Measurements from ENCODE around the gene DHCR24. TPM values are rescaled to one million over a fixed set of nuclear protein-coding genes. Genes with fewer than 3 reads are reported as not detected.

DHCR24 gene
- total RNA-seq, 2 donors from 2014 or later, result 13.4 to 20.4 TPM

- no peak for DNase-seq (ENCODE audit: low spot score)
- Histone ChIP-seq H3K4me1 (no peaks in the 10 kb centered on the region), H3K4me3 (no peak overlapping the region), H3K27ac (no peak overlapping the region), H3K36me3 (no peaks in the 10 kb centered on the region), H3K9me3 (no peaks in the 10 kb centered on the region), H3K27me3 (no peaks in the 10 kb centered on the region)
- no peak for TF ChIP-seq CTCF (IDR thresholded peaks at IDR 0.05)
Observed at GRCh38 chr1:54811066-54811465, 75.9 kb downstream of the DHCR24 start.

GRCh38 chr1:54810153-54810942 is 76.6 kb downstream of the DHCR24 start:
- DNase-seq (ENCODE audit: low spot score), result peak; percentile 63
- H3K4me3 ChIP-seq, result no peak overlapping the region

GRCh38 chr1:54809496-54810074 is 77.4 kb downstream of the DHCR24 start:
- no peak for TF ChIP-seq CTCF (IDR thresholded peaks at IDR 0.05)
- Histone ChIP-seq H3K36me3 (no peaks in the 10 kb centered on the region), H3K27ac (no peak overlapping the region), H3K9me3 (no peaks in the 10 kb centered on the region), H3K27me3 (no peaks in the 10 kb centered on the region), H3K4me3 (no peak overlapping the region), H3K4me1 (no peaks in the 10 kb centered on the region)
- no peak for DNase-seq (ENCODE audit: low spot score)

More at GRCh38 chr1:54810153-54810942, 76.6 kb downstream of the DHCR24 start:
- H3K36me3 ChIP-seq, result no peaks in the 10 kb centered on the region
- peak; percentile 45 to 84 for TF ChIP-seq CTCF (IDR thresholded peaks at IDR 0.05)
- no peak overlapping the region for H3K27ac ChIP-seq
- no peaks in the 10 kb centered on the region for H3K4me1 ChIP-seq
- no peaks in the 10 kb centered on the region for H3K27me3 ChIP-seq
- no peaks in the 10 kb centered on the region for H3K9me3 ChIP-seq

GRCh38 chr1:54808443-54809207 is 78.4 kb downstream of the DHCR24 start:
- H3K27me3 ChIP-seq, result no peaks in the 10 kb centered on the region
- H3K9me3 ChIP-seq, result no peaks in the 10 kb centered on the region
- no peak overlapping the region for H3K4me3 ChIP-seq
- TF ChIP-seq CTCF (IDR thresholded peaks at IDR 0.05), result no peak
- no peak overlapping the region for H3K27ac ChIP-seq
- no peaks in the 10 kb centered on the region for H3K4me1 ChIP-seq
- DNase-seq (ENCODE audit: low spot score), result no peak
- no peaks in the 10 kb centered on the region for H3K36me3 ChIP-seq

- Histone ChIP-seq H3K4me3 (no peak overlapping the region), H3K9me3 (no peaks in the 10 kb centered on the region), H3K4me1 (no peaks in the 10 kb centered on the region), H3K27me3 (no peaks in the 10 kb centered on the region), H3K27ac (no peak overlapping the region), H3K36me3 (no peaks in the 10 kb centered on the region)
- no peak for TF ChIP-seq CTCF (IDR thresholded peaks at IDR 0.05)
- no peak for DNase-seq (ENCODE audit: low spot score)
Observed at GRCh38 chr1:54807756-54808155, 79.2 kb downstream of the DHCR24 start.

Data from right atrium auricular region (tissue), 2 donors.